GM23248 (cell line): ENCODE data around the gene ZNF155.

ENCODE experiments used
- EZH2 ChIP-seq: fragments of 200-600 bp; sonication (generic); IDR thresholded peaks from 2 replicates; pipeline ENCODE4 v1.6.1; 2018; ENCODE audit warnings: antibody characterized with exemption, mild to moderate bottlenecking; ENCODE audit not compliant: insufficient read depth, poor library complexity, severe bottlenecking
- EZH2phosphoT487 ChIP-seq: fragments of 200-600 bp; sonication (generic); IDR thresholded peaks from 2 replicates; pipeline ENCODE4 v1.6.1; 2018; ENCODE audit warnings: antibody characterized with exemption, moderate library complexity, mild to moderate bottlenecking, low read depth; ENCODE audit not compliant: insufficient read depth

DNA sequence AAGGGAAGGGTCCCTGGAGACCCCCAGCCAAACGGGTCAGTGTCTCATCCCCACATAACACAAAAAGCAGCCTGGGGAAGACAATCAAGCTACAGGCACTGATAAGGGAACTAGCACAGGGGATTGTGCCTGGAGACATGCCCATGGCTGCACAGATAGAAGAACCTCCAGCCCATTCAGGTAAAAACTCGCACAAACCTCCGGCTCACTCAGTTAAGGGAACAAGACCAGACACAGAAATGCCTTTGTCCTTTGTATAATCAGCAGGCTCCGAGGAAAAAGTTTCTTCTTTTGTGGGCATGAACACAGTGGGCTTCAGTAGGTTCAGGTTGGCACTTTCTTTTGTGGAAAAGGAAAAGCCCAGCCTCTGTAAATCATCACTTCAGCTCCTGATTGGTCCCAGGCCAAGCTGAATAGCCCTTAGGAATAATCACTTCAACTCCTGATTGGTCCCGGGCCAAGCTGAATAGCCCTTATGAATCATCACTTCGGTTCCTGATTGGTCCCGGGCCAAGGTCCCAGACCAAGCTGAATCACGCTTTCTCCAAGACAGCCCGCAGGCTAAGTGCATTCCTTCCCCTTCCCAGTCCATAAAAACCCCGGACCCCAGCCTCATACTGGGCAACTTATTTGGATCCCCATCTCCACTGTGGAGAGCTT, 13.8 kb downstream of the ZNF155 start:
- TF ChIP-seq EZH2, result no peak
- TF ChIP-seq EZH2phosphoT487, result no peak
